ENCODE results near the gene FGFR3.

DNA sequence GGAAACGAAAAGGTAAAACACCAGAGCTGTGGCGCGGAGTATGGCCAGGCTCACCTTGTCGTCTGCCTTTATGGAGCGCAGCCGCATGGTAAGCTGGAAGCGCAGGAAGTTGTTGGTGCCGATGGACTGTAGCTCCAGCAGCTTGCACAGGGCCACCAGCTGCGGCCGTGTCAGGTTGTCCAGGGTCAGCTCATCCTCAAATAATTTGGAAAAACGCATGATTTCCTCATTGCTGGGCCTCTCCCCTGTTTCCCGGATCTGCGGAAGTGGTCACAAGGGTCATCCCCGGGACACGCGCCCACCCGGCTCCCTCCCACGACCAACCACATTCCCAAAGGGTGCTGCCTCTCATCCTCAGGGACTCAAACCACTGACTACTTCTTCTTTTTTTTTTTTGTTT lies 39.6 kb downstream of the FGFR3 start:
- TF ChIP-seq, protein P1, sequence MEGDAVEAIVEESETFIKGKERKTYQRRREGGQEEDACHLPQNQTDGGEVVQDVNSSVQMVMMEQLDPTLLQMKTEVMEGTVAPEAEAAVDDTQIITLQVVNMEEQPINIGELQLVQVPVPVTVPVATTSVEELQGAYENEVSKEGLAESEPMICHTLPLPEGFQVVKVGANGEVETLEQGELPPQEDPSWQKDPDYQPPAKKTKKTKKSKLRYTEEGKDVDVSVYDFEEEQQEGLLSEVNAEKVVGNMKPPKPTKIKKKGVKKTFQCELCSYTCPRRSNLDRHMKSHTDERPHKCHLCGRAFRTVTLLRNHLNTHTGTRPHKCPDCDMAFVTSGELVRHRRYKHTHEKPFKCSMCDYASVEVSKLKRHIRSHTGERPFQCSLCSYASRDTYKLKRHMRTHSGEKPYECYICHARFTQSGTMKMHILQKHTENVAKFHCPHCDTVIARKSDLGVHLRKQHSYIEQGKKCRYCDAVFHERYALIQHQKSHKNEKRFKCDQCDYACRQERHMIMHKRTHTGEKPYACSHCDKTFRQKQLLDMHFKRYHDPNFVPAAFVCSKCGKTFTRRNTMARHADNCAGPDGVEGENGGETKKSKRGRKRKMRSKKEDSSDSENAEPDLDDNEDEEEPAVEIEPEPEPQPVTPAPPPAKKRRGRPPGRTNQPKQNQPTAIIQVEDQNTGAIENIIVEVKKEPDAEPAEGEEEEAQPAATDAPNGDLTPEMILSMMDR (IDR thresholded peaks at IDR 0.05) = no peak
- TF ChIP-seq EP300 (IDR thresholded peaks at IDR 0.05) (no peak), POLR2AphosphoS5 (IDR thresholded peaks at IDR 0.05) (no peak)

Data from esophagus muscularis mucosa (tissue), 4 donors.